ENCODE measurements around the gene ZNF775. TPM values are rescaled to one million over a fixed set of nuclear protein-coding genes. Genes with fewer than 3 reads are reported as not detected.

ZNF775 gene
- total RNA-seq, 1 donor from 2014 or later = 8.6 TPM

GRCh38 chr7:150335108-150335773 is 43.9 kb upstream of the ZNF775 start:
- H3K4me3 ChIP-seq (ENCODE audit: low read depth, low read length) = no peak overlapping the region
- no peak for TF ChIP-seq CTCF (conservative IDR thresholded peaks at IDR 0.05; ENCODE audit: low read depth, low read length)
- DNase-seq (ENCODE audit: low read depth) = no peak

DNA sequence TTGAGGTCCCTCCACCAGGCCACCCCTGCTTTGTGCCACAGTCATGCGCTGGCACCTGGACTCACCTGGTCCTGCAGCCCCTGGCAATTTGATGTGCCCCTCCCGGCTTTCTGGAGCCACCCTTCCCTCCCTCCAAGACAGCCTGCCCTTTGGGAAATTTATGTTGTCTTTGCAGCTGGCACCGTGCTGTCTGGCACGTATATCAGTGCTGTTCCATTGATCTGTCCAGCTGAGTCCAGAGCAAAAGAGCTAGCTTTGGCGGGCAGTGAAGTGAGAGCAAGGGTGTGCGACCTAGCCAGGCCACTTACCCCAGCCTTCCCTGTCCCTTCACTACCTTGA is 43.4 kb upstream of the ZNF775 start:
- no peak overlapping the region for H3K4me3 ChIP-seq (ENCODE audit: low read depth, low read length)
- no peak for DNase-seq (ENCODE audit: low read depth)
- TF ChIP-seq CTCF (conservative IDR thresholded peaks at IDR 0.05; ENCODE audit: low read depth, low read length) = no peak

DNA sequence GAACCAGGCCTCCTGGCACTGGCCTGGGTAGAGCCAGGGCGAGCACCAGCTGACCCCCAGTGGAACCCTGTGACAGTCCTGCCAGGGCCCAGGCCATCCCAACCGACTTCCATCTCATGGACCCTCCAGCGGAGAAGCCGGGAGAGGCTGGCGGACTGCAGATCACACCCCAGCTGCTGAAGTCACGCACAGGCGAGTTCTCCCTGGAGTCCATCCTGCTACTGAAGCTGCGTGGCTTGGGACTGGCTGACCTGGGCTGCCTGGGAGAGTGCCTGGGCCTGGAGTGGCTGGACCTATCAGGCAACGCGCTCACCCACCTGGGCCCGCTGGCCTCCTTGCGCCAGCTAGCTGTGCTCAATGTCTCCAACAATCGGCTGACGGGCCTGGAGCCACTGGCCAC is 42.4 kb upstream of the ZNF775 start:
- no peak overlapping the region for H3K4me3 ChIP-seq (ENCODE audit: low read depth, low read length)
- no peak for DNase-seq (ENCODE audit: low read depth)
- no peak for TF ChIP-seq CTCF (conservative IDR thresholded peaks at IDR 0.05; ENCODE audit: low read depth, low read length)

DNA sequence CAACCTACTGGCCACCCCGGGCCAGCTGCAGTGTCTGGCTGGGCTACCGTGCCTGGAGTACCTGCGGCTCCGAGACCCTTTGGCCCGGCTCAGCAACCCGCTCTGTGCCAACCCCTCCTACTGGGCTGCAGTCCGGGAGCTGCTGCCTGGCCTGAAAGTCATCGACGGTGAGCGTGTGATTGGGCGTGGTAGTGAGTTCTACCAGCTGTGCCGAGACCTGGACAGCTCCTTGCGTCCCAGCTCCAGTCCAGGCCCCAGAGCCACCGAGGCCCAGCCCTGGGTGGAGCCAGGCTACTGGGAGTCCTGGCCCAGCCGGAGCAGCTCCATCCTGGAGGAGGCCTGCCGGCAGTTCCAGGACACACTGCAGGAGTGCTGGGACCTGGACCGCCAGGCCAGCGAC is 42.0 kb upstream of the ZNF775 start:
- no peak overlapping the region for H3K4me3 ChIP-seq (ENCODE audit: low read depth, low read length)
- TF ChIP-seq CTCF (conservative IDR thresholded peaks at IDR 0.05; ENCODE audit: low read depth, low read length) = no peak
- DNase-seq (ENCODE audit: low read depth) = no peak

DNA sequence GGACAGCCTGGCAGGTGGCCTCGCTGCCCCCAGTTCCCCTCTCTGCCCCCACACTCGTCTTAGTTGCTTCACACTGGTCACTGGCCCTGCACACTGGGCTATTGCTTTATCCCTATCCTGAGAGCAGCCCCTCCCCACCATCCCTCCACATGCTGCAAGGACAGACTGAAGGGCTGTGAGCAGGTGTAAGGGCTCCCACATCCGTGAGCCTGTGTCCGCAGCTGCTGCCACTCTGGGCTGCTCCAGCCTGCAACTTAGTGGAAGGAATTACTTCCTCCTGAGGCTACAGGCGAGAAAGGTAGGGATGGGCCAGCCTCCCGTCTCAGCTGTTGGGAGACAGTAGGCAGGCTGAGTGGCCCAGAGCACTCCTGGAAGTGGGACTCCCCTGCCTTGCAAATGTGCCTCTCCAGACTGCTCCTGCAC is 41.5 kb upstream of the ZNF775 start:
- H3K4me3 ChIP-seq (ENCODE audit: low read depth, low read length) = no peak overlapping the region
- DNase-seq (ENCODE audit: low read depth) = no peak
- no peak for TF ChIP-seq CTCF (conservative IDR thresholded peaks at IDR 0.05; ENCODE audit: low read depth, low read length)

- no peak overlapping the region for H3K4me3 ChIP-seq (ENCODE audit: low read depth, low read length)
- no peak for TF ChIP-seq CTCF (conservative IDR thresholded peaks at IDR 0.05; ENCODE audit: low read depth, low read length)
These were observed 40.8 kb upstream of the ZNF775 start for GRCh38 chr7:150338166-150338829.

GRCh38 chr7:150339409-150339809 is 39.7 kb upstream of the ZNF775 start:
- peak; percentile 6 for TF ChIP-seq CTCF (conservative IDR thresholded peaks at IDR 0.05; ENCODE audit: low read depth, low read length)
- peak overlapping the region; percentile 54 for H3K4me3 ChIP-seq (ENCODE audit: low read depth, low read length)
- DNase-seq (ENCODE audit: low read depth) = peak; percentile 57

More at GRCh38 chr7:150338166-150338829, 40.8 kb upstream of the ZNF775 start:
- DNase-seq (ENCODE audit: low read depth) = no peak

Measured in epithelial cell of proximal tubule (primary cell).